DMS114 treated with DMSO at 0.1 percent for 48 hours (cell line): ENCODE results near the gene LRPAP1.
"Not testable (repeated sequence)": the region's sequence is repeated elsewhere in the genome, so short reads cannot be mapped to it uniquely, and the experiment has no call there.

Source experiments
- DNase-seq: peaks from one replicate; lab custom pipeline; 2025; ENCODE audit not compliant: unreplicated experiment; lab: John Stamatoyannopoulos, UW

The LRPAP1 gene

GRCh38 chr4:3531879-3532750 is at the start of gene LRPAP1:
Gene LRPAP1 (minus strand): TSS chr4:3532422. CDS start chr4:3532412, 10 bp downstream.
- peak; percentile 79 for DNase-seq

GRCh38 chr4:3581334-3582090 is 49.3 kb upstream of the LRPAP1 start:
- DNase-seq: not testable (repeated sequence)

- DNase-seq: not testable (repeated sequence)
Observed at GRCh38 chr4:3580859-3581258, 48.6 kb upstream of the LRPAP1 start.

DNA sequence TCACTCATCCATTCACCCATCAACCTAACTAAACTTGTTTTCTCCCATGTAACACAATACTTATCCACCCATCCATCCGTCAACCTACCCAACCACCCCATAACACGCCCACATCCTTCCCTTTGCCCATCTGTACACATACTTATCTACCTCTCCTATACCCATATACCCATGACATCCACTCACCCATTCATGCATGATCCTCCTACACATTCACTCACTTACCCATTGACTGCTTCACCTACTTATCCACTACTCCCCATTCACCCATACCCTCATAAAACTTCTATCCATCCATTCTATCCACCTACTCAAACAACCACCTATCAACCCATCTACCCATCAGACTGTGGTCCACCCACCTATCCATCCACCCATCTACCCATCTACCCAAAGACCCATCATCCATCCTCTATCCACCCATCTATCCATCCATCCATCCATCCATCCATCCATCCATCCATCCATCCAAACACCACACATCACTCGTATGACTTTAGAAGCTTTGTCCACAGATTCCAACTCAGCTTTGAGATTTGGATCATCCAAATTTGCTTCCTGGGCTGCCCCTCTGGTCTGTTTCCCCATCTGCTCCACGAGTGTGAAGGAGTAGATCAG is 46.4 kb upstream of the LRPAP1 start:
- not testable (repeated sequence) for DNase-seq

GRCh38 chr4:3578052-3578451 is 45.8 kb upstream of the LRPAP1 start:
- DNase-seq: not testable (repeated sequence)

DNA sequence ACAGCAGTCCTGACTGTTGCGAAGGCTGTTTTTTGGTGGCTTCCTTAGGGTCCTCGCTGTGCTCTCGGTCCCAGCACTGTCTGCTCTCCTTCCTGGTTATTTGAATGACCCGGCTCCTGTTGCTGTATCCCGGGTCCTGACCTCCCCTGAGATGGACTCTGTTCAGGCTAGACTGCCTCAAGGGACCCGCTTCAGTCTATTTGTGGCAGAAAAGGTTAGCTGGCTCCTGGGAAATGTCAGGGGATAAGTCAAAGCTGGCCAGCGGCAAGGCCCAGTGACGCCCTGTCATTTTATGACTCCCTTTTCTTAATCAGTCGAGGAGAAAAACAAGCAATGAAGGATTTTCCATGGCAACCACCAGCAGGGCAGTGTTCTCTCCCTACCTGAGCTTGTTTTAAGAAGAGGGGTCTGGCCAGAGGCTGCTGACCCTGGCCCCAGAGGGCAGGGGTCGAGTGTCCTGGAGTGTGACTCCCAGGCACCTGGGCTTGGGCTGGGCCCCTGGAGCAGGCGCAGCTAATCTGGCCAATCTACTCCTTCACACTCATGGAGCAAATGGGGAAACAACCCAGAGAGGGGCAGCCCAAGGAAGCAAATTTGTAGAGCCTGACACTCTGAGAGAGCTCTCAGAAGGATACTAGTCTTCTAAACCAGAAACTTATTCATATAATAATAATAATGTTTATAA is 45.1 kb upstream of the LRPAP1 start:
- DNase-seq: not testable (repeated sequence)

GRCh38 chr4:3576533-3577207 is 44.4 kb upstream of the LRPAP1 start:
- DNase-seq: not testable (repeated sequence)

DNA sequence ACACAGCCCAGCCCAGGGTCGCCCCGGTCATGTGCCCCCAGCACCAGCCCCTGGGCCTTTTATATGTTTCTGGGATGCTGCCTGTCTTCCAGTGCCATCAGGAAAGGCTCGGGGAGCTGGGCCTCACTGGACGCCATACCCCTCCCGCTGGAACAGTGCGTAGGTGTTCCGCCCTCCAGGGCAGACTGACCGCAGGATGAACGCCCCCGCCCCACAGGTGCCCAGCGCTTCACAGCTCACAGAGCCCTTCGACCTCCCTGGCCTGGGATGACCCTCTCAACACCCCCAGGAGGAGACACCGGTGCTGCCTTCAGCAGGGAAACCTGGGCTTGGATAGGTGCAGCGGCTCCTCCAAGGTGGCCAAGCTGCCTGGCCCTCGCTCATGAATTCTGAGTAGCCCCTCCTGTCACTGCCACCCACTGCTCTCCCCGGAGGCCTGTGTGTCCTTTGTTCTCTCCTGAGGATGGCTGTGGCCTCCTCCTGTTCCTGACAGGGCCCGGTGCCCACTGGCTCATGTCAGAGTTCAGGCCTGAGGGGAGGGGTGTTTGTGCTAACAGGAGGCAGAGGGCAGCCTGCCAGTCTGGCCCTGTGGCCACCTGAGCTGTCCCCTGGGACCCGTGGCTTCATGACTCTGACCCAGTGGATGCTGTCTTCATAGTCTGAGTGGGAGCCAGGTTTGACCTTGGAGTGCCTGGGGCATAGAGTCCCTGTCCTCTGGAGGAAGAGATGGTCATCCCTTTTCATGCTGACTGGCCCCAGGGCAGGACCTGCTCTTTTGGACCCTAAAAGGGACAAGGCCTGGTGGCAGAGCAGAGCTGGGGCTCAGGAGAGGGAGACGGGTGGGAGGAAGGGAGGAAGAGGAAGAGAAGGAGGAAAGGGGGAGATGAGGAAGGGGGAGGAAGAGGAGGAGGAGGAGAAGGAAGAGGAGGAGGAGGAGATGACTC is 43.5 kb upstream of the LRPAP1 start:
- not testable (repeated sequence) for DNase-seq

DNA sequence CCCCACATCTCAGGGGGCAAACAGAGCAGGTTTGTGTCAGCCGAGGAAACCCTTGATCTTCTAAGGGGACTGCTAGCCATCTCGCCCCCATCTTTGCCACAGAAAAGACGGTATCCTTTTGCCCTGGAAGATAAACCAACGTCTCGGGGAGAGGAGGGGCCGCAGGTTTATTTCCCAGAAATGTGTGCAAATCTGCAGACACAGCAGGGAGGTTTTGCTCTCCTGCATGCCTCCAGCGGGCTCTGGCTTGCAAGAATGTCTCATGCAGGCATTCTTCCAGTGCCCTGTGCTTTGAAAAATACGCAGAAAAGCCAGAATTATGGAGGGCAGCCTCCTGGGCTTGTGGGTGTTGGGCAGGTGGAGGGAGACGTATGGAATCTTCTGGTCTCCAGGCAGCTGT is 42.6 kb upstream of the LRPAP1 start:
- DNase-seq: not testable (repeated sequence)

GRCh38 chr4:3574346-3574745 is 42.1 kb upstream of the LRPAP1 start:
- DNase-seq: not testable (repeated sequence)

- no peak for DNase-seq
Observed at GRCh38 chr4:3573131-3573530, 40.9 kb upstream of the LRPAP1 start.

GRCh38 chr4:3572363-3572762 is 40.1 kb upstream of the LRPAP1 start:
- no peak for DNase-seq

GRCh38 chr4:3571921-3572320 is 39.7 kb upstream of the LRPAP1 start:
- DNase-seq: no peak

- DNase-seq: not testable (repeated sequence)
Observed at GRCh38 chr4:3570923-3571322, 38.7 kb upstream of the LRPAP1 start.

GRCh38 chr4:3569611-3570010 is 37.4 kb upstream of the LRPAP1 start:
- not testable (repeated sequence) for DNase-seq

- not testable (repeated sequence) for DNase-seq
Observed at GRCh38 chr4:3566701-3567100, 34.5 kb upstream of the LRPAP1 start.

- not testable (repeated sequence) for DNase-seq
Observed at GRCh38 chr4:3566301-3566700, 34.1 kb upstream of the LRPAP1 start.

- DNase-seq: not testable (repeated sequence)
Observed at GRCh38 chr4:3564948-3565347, 32.7 kb upstream of the LRPAP1 start.

GRCh38 chr4:3563403-3563802 is 31.2 kb upstream of the LRPAP1 start:
- DNase-seq: no peak
